NCI-H1930 (cell line): ENCODE results near the gene EVI2B.
"Not testable (repeated sequence)": the region's sequence is repeated elsewhere in the genome, so short reads cannot be mapped to it uniquely, and the experiment has no call there.

Source experiments
- DNase-seq, 2 experiments: peaks; one replicate each; lab custom pipeline; 2025; lab: John Stamatoyannopoulos, UW

The EVI2B gene, protein sequence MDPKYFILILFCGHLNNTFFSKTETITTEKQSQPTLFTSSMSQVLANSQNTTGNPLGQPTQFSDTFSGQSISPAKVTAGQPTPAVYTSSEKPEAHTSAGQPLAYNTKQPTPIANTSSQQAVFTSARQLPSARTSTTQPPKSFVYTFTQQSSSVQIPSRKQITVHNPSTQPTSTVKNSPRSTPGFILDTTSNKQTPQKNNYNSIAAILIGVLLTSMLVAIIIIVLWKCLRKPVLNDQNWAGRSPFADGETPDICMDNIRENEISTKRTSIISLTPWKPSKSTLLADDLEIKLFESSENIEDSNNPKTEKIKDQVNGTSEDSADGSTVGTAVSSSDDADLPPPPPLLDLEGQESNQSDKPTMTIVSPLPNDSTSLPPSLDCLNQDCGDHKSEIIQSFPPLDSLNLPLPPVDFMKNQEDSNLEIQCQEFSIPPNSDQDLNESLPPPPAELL

GRCh38 chr17:31313982-31314781 is at the start of gene EVI2B:
Gene EVI2B (minus strand): TSS chr17:31314054. CDS start chr17:31305609, 8,445 bp downstream.
- DNase-seq = no peak

- DNase-seq = peak in 1 of 2 experiments; percentile 38
Measured at GRCh38 chr17:31357839-31358394, 44.1 kb upstream of the EVI2B start.

DNA sequence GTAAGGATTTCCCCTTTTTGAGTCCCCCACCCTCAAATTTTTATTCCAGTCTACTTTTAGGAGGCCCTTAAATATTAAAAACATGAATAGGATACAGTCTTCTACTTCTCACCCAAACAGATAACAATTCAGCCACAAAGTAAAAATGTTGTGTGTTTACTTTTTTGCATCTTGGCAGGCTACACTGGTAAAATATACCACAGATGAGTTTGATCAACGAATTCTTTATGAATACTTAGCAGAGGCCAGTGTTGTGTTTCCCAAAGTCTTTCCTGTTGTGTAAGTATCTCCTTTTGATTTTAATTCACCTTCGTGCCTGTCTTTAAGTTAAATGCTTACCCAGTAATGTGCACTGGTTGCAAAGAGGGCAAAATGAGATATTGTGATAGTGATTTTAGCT is 43.2 kb upstream of the EVI2B start:
- DNase-seq = no peak

DNA sequence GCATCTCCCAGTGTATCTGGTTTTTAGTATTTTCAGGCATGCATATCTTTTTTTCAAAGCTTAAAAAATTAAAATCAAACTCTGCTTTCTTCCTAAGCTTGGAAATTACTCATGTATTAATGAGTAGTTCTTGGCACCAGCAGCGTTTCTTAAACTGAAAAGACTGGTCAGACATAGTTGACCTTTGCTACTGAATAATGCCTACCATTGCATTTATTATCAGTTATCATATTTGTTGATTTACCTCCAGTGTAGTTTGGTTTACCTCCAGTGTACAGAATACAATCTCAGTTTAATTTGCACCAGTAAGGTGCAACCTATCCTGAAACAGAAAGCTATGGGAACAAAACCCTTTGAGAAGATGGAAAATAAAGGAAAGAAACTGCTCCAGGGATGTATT is 42.1 kb upstream of the EVI2B start:
- no peak for DNase-seq

DNA sequence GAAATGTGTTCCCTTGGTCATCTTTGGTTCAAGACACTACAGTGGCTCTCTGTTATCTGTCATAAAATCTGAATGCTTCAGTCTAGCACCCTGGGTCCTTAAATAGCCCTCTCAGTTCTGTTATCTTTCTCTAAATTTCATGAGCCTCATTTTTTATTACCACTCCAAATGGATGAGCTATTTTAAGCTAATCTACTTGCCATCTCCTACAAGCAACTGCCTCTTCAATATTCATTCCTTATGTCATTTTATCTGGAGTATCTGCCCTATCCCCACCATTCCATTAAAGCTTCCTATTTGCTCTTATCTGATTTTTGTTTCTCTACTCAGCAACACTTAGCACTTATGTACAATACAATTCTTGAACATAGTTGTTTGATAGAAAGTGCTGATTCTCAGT is 35.6 kb upstream of the EVI2B start:
- DNase-seq = no peak

DNA sequence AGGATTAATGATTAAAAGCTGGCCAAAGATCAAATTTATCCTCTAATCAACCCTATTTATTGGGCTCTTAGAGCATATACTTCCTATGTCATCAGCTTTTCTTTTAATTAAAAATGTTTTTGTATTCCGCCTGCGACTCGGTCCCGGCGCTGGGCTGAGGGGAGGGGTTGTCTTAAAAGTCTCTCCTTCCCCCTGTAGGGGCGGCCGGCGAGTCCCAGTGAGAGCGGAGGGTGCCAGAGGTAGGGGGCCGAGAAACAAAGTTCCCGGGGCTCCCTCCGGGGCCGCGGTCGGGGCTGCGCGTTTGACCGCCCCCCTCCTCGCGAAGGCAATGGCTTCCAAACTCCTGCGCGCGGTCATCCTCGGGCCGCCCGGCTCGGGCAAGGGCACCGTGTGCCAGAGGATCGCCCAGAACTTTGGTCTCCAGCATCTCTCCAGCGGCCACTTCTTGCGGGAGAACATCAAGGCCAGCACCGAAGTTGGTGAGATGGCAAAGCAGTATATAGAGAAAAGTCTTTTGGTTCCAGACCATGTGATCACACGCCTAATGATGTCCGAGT is 31.4 kb upstream of the EVI2B start:
- not testable (repeated sequence) for DNase-seq

DNA sequence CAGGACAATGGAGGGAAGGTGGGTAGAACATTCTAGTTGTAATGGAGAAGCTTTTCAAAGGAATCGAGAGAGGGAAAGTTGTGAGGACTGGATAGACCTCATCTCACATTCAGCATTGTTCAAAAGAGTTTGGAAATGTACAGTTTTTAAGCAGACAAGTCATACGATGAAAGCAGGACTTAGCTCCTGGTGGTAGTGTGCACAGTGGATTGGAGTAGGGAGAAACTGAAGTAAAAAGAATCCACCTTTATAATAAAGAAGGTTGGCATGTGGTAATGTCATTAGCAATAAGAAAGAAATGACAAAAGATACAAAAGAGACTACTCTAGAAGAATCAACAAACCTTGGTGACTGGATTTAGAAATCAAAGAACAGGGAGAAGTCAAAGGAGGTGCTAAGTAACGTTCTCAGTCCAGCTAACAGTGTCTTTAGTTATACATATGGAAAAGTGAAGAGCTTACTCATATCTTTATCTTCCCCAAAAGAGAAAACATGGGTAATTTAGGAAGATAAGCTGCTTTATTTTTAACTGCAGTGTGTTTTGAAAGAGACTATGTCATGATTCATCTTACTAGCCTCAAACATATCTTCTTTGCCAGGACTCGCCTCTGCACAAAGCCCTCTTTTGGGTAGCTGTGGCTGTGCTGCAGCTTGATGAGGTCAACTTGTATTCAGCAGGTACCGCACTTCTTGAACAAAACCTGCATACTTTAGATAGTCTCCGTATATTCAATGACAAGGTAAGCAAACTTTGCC is 26.2 kb upstream of the EVI2B start:
- no peak for DNase-seq

DNA sequence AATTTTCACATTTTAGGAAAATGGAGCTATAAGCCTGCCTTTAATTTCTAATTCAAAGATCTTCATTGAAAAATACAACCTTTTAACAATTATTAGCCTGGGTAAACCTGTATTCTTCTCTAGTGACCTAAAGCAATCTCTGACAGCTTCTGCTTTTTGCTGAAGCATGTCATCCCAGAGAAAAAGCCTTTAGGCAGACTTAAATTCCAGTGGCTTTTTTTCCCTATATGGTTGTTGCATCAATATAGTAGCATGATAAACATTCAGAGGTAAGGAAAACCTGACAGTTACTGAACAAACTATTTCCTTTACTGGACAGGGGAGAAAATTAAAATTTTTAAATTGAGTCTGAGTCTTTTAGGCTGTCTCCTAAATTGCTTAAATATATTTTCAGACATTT is 15.4 kb upstream of the EVI2B start:
- no peak for DNase-seq

DNA sequence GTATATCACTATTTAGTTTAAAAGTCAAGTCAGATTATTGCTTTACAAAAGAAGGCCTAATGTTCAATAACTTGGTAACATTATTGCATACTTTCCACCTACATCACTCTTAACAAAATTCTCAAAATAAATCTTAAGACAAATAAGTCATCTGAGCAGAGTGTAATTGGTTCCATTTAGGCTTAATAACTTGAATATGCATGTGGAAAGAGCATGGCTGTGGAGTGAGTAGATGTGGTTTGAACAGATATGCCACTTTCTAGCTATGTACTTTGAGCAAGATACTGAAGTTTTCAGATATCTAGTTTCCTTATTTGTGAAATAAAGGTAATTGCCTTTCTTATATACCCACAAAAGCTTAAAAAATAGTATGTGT is 14.3 kb upstream of the EVI2B start:
- no peak for DNase-seq

DNA sequence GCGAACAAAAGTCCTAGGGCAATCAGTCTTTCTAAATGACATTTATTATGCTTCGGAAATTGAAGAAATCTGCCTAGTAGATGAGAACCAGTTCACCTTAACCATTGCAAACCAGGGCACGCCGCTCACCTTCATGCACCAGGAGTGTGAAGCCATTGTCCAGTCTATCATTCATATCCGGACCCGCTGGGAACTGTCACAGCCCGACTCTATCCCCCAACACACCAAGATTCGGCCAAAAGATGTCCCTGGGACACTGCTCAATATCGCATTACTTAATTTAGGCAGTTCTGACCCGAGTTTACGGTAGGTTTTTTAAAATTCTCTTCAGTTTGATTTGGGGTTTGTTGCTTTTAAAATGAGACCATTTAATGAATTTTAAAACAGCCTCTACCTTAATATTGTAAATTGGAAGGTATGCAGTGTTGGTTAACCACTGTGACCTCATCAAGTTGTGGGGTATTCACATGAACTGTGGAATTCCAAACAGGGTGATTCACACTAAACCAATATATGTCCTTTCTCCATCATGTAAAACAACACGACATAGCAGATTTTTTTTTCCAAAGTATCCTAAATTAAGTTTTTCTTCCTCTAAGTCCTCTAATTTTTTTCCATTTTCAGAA is 13.8 kb upstream of the EVI2B start:
- no peak for DNase-seq

DNA sequence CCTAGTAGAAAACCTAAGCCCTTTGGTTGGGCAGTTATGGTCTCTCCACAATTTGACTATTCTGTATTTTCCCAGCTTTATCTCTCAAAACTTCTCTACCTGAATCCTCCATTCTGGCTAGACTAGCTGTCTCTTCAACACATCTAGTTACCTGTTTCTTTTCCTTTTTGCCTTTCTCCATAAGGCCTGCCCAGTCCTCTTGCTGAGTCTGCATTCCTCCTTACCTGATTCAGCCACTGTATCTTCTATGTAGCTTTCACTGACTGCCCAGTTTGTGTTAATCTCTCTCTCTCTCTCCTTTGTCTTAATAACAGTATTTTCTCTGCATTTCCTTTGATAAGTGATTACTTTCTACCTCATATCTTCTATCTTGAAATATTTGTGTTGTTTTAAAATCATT is 9.7 kb upstream of the EVI2B start:
- no peak for DNase-seq

DNA sequence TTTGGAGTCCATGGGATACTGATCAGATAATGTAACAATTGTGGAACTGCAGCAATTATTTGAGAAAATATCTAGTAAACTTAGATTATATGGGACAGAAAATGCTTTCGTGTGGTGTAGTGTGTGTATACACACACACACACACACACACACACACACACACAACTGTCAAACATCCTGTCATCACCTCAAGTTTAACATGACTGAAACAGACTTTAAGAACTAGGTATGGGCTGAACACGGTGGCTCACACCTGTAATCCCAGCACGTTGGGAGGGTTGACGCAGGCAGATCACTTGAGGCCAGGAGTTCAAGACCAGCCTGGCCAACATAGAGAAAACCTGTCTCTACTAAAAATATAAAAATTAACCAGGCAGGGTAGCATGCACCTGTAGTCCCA is 8.1 kb upstream of the EVI2B start:
- no peak for DNase-seq

DNA sequence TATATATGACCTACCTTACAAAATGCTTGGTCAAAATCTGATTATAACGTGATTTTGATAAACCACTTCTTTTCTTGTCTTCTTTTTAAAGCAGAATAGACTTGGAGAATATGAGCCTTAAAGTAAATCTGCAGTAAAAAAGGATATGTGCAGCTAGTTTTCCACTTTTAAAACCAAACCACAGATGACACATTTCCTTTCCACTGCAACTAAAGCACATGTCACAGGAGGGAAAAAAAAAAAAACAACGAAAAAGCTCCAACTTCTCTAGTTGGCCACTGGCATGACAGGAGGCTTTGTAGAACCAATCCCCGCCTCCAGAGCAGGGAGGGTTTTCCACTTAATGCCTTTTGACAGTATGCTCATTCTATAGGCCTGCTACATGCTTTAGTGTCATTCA is 7.6 kb upstream of the EVI2B start, which contains the start of gene EVI2A:
TSS of gene EVI2A (minus strand) at position 142 of the 400 bp plus-strand sequence. CDS start 2,609 bp downstream, outside the sequence.
- no peak for DNase-seq

DNA sequence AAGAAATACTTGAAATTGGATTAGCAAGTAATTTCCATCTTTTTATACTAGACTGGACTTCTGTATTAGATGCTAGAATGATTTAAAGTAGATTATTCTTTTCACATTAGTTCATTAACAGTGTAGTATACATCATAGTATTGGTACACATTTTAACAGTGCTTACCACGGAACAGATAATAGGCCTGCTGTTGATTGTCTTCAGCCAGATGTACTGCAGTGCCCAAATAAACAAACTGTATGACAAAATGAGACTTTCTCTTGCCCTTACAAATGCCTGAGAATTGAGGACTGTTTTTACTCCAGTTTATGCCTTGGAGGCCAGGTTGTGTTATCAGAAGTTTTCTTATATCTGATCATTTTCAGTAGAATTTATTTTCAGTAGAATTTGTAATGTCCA is 6.9 kb upstream of the EVI2B start:
- DNase-seq = no peak

GRCh38 chr17:31320241-31320640 is 6.4 kb upstream of the EVI2B start:
- DNase-seq = no peak

DNA sequence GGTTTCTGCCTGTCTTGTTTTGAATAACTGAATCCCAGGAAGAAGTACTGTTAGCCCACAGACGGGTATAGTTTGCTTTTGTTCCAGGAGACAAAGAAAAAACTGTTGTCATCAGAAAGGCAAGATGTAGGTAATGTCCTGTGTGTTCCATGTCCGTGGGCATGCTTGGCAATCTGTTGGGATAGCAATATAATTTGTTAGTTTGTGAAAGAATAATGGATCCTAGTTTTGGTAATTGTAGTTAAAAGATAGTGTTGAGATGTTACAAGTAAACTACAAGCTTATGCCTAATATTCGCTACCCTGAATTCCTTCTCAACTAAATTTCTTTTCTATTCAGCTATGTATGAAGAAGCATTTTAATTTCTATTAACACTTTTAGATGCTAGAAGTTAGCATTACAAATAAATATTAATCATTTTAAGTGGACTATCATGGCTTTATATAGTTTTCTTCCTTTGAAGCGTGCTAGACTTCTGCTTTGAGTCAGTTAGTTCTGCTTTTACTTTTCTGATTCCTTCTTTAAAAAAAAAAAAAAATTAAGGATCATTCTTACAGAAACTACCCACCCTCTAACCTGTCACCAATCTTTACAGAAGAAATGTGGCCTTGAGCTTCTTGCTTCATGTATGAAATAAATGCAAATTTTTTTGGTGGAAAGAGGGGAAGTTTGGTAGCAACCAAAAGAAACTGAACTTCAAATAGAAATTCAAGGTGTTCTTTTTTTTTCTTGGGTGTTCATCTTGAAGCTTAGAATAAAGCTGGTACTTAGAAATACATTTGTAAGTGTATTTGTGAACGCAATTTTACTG is 5.2 kb upstream of the EVI2B start:
- peak; percentile 6 to 12 for DNase-seq

- DNase-seq = peak in 1 of 2 experiments; percentile 25
Measured at GRCh38 chr17:31318298-31318801, 4.5 kb upstream of the EVI2B start.

DNA sequence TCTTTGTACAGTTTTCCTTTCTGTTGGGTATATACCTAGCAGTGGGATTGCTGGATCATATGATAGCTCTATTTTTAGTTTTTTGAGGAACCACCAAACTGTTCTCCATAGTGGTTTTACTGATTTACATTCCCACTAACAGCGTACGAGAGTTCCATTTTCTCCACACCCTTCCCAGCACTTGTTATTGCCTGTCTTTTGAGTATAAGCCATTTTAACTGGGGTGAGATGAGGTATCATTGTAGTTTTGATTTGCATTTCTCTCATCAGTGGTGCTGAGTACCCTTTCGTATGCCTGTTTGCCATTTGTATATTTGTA is 887 bp upstream of the EVI2B start:
- DNase-seq = no peak

DNA sequence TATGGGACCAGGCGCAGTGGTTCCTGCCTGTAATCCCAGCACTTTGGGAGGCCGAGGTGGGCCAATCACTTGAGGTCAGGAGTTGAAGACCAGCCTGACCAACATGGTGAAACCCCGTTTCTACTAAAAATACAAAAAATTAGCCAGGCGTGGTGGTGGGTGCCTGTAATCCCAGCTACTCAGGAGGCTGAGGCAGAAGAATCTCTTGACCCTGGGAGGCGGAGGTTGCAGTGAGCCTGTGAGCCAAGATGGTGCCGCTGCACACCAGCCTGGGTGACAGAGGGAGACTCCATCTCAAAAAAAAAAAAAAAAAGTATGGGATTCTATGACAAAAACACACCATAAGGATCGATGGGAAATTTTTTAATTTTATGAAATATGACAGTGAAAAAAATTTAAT is 1.6 kb downstream of the EVI2B start:
- not testable (repeated sequence) for DNase-seq

DNA sequence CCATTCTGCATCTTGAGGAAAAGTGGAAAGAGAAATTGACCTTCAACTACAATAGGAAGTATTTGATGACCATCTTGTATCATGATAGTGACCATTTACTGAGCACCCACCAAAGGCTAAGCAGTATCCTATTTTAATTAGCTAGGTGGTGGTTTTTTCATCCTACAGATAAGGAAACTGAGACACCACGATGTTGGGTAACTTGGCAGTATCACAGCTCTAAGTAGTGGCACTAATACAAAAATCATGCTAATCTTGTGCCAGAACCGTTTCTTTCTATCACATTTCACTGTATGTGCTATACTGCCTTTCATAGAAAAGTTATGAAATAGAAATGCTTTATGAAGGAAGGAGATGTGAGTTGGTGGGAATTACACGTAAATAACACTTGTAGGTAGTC is 2.3 kb downstream of the EVI2B start:
- DNase-seq = no peak
